ENCODE data around the gene CD160. TPM values are rescaled to one million over a fixed set of nuclear protein-coding genes. Genes with fewer than 3 reads are reported as not detected.
"Not testable (repeated sequence)": the region's sequence is repeated elsewhere in the genome, so short reads cannot be mapped to it uniquely, and the experiment has no call there.

The CD160 gene
- not detected for total RNA-seq

- Histone ChIP-seq H3K4me3 (no peak within 1 kb of the TSS), H3K27me3 (no peaks in the 10 kb centered on the region), H3K9me3 (no peaks in the 10 kb centered on the region), H3K4me1 (peaks cover 3 to 7% of the 10 kb centered on the region in 2 donors), H3K27ac (no peak within 1 kb of the TSS), H3K36me3 (no peaks in the 10 kb centered on the region)
- intact Hi-C loops (cut with DNase I): no loop called here
- TF ChIP-seq CTCF (IDR thresholded peaks at IDR 0.05): no peak
- no peak for DNase-seq (ENCODE audit: low spot score in 2 of 2)
Observed at GRCh38 chr1:145719230-145720079, at the start of gene CD160. CD160 (plus strand) TSS chr1:145719499; CDS start chr1:145728328, 8,829 bp downstream.

- H3K9me3 ChIP-seq; H3K4me1 ChIP-seq; H3K27ac ChIP-seq; H3K27me3 ChIP-seq; intact Hi-C loops (cut with DNase I); DNase-seq (ENCODE audit: low spot score in 2 of 2); H3K36me3 ChIP-seq; H3K4me3 ChIP-seq: not testable (repeated sequence)
Observed at GRCh38 chr1:145670995-145671745, 48.1 kb upstream of the CD160 start.

GRCh38 chr1:145673217-145673616 lies 46.1 kb upstream of the CD160 start:
- H3K9me3 ChIP-seq; H3K36me3 ChIP-seq; H3K27ac ChIP-seq; H3K4me1 ChIP-seq; H3K27me3 ChIP-seq; H3K4me3 ChIP-seq; DNase-seq (ENCODE audit: low spot score in 2 of 2); intact Hi-C loops (cut with DNase I): not testable (repeated sequence)

GRCh38 chr1:145684858-145685257 lies 34.4 kb upstream of the CD160 start:
- H3K4me1 ChIP-seq; H3K36me3 ChIP-seq; H3K27ac ChIP-seq; H3K9me3 ChIP-seq; H3K4me3 ChIP-seq; H3K27me3 ChIP-seq; intact Hi-C loops (cut with DNase I); DNase-seq (ENCODE audit: low spot score in 2 of 2): not testable (repeated sequence)

- H3K27me3 ChIP-seq; H3K36me3 ChIP-seq; H3K4me3 ChIP-seq; H3K4me1 ChIP-seq; intact Hi-C loops (cut with DNase I); H3K27ac ChIP-seq; DNase-seq (ENCODE audit: low spot score in 2 of 2); H3K9me3 ChIP-seq: not testable (repeated sequence)
Observed at GRCh38 chr1:145686078-145686477, 33.2 kb upstream of the CD160 start.

- Histone ChIP-seq H3K9me3 (no peaks in the 10 kb centered on the region), H3K4me1 (no peaks in the 10 kb centered on the region), H3K36me3 (no peaks in the 10 kb centered on the region), H3K4me3 (no peak overlapping the region), H3K27ac (no peak overlapping the region), H3K27me3 (no peaks in the 10 kb centered on the region)
- DNase-seq (ENCODE audit: low spot score in 2 of 2): no peak
- no peak for TF ChIP-seq CTCF (IDR thresholded peaks at IDR 0.05)
- intact Hi-C loops (cut with DNase I): no loop called here
Observed at GRCh38 chr1:145688328-145688727, 31.0 kb upstream of the CD160 start.

GRCh38 chr1:145688924-145689323 lies 30.4 kb upstream of the CD160 start:
- intact Hi-C loops (cut with DNase I): no loop called here
- Histone ChIP-seq H3K9me3 (no peaks in the 10 kb centered on the region), H3K36me3 (no peaks in the 10 kb centered on the region), H3K4me3 (no peak overlapping the region), H3K27me3 (no peaks in the 10 kb centered on the region), H3K27ac (no peak overlapping the region), H3K4me1 (no peaks in the 10 kb centered on the region)
- no peak for TF ChIP-seq CTCF (IDR thresholded peaks at IDR 0.05)
- no peak for DNase-seq (ENCODE audit: low spot score in 2 of 2)
